ENCODE results near the gene AIFM3. TPM values are rescaled to one million over a fixed set of nuclear protein-coding genes. Genes with fewer than 3 reads are reported as not detected.

Gene AIFM3
- total and polyA plus RNA-seq, 2 donors (not counting 3 experiments of a cell fraction or from before 2014, with no cell fraction given): 0.15 TPM; not detected in 1

DNA sequence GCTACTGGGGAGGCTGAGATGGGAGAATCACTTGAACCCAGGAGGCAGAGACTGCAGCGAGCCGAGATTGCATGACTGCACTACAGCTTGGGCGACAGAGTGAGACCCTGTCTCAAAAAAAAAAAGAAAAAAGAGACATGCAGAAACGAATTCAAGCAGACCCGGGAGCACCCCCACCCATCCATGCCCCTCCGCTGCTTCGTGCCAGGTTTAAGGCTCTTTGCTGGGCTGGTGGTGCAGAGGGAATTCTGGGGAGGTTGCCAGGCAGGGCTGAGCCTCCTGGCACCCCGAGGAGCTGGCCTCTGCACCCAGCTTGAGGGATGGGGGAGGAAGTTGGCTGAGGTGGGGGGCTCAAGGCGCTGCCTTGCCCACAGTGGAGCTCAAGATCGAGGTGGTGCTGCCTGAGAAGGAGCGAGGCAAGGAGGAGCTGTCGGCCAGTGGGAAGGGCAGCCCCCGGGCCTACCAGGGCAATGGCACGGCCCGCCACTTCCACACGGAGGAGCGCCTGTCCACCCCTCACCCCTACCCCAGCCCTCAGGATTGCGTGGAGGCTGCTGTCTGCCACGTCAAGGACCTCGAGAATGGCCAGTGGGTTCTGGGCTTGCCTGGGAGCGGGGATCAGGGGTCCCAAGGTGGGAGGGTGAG is 6.0 kb downstream of the AIFM3 start:
- Histone ChIP-seq H3K4me1 (ENCODE audit: control insufficient read depth, extremely low read depth, insufficient read depth, low read length) (peaks cover 2% of the 10 kb centered on the region), H3K27ac (ENCODE audit: insufficient read depth, low read depth, low read length) (no peak overlapping the region), H3K9me1 (replicated peaks; ENCODE audit: control insufficient read depth, extremely low read depth, insufficient read depth, low read length) (no peaks in the 10 kb centered on the region), H4K20me1 (replicated peaks; ENCODE audit: control insufficient read depth, extremely low read depth, insufficient read depth, low read length) (no peaks in the 10 kb centered on the region), H3K36me3 (ENCODE audit: control insufficient read depth in 2 of 2, extremely low read depth in 1 of 2, insufficient read depth in 2 of 2, low read length in 2 of 2) (no peaks in the 10 kb centered on the region), H2AFZ (ENCODE audit: low read depth, low read length) (no peak overlapping the region), H3K79me2 (ENCODE audit: control insufficient read depth, insufficient read depth, low read length) (no peaks in the 10 kb centered on the region), H3K4me3 (replicated peaks in 1 of 3; ENCODE audit: insufficient read depth in 1 of 3, low read depth in 1 of 3, low read length in 3 of 3) (no peak overlapping the region), H3K9ac (replicated peaks; ENCODE audit: extremely low read depth, insufficient read depth, low read length) (no peak overlapping the region), H3K9me3 (replicated peaks; ENCODE audit: control insufficient read depth, insufficient read depth, low read length) (no peaks in the 10 kb centered on the region), H3K4me2 (ENCODE audit: insufficient read depth, low read length) (no peak overlapping the region), H3K27me3 (ENCODE audit: control insufficient read depth in 2 of 2, insufficient read depth in 2 of 2, low read length in 2 of 2) (no peaks in the 10 kb centered on the region)
- TF ChIP-seq EZH2 (IDR thresholded peaks at IDR 0.05; ENCODE audit: borderline replicate concordance, low read depth, low read length, severe bottlenecking) (no peak), POLR2A (IDR thresholded peaks at IDR 0.05; ENCODE audit: low read depth, low read length) (no peak), POLR2AphosphoS5 (IDR thresholded peaks at IDR 0.05; ENCODE audit: insufficient read depth, low read depth, low read length) (no peak), JUN (IDR thresholded peaks at IDR 0.05; ENCODE audit: borderline replicate concordance, insufficient read depth, insufficient read length, low read depth) (no peak)
- TF ChIP-seq, protein P1, sequence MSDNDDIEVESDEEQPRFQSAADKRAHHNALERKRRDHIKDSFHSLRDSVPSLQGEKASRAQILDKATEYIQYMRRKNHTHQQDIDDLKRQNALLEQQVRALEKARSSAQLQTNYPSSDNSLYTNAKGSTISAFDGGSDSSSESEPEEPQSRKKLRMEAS (IDR thresholded peaks at IDR 0.05; ENCODE audit: insufficient read depth, insufficient read length): no peak
- TF ChIP-seq, protein P2, sequence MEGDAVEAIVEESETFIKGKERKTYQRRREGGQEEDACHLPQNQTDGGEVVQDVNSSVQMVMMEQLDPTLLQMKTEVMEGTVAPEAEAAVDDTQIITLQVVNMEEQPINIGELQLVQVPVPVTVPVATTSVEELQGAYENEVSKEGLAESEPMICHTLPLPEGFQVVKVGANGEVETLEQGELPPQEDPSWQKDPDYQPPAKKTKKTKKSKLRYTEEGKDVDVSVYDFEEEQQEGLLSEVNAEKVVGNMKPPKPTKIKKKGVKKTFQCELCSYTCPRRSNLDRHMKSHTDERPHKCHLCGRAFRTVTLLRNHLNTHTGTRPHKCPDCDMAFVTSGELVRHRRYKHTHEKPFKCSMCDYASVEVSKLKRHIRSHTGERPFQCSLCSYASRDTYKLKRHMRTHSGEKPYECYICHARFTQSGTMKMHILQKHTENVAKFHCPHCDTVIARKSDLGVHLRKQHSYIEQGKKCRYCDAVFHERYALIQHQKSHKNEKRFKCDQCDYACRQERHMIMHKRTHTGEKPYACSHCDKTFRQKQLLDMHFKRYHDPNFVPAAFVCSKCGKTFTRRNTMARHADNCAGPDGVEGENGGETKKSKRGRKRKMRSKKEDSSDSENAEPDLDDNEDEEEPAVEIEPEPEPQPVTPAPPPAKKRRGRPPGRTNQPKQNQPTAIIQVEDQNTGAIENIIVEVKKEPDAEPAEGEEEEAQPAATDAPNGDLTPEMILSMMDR (IDR thresholded peaks at IDR 0.05; ENCODE audit: extremely low read depth in 1 of 2, insufficient read depth in 1 of 2, low read depth in 1 of 2, low read length in 2 of 2): no peak
- FAIRE-seq: no peak
- BruUV-seq (replicated peaks): no TSS peak
- ChIA-PET CTCF (interaction anchor here (1.3 to 2.8 kb wide), 4 partner anchors 9 to 88 kb away, joined by 4 to 13 read pairs (median 6); partner anchors contain the start of gene LZTR1), POLR2A (interaction anchor here (1.2 kb wide), 1 partner anchor 9 kb away, joined by 3 read pairs; the partner anchor contains the start of gene LZTR1)
- dilution Hi-C loops (cut with MboI; ENCODE audit: extremely low pct_ligation_motif_present, low sequenced_read_pairs) (no loop called here), intact Hi-C loops (cut with micrococcal nuclease) (no loop called here)
- DNase-seq (ENCODE audit: low read depth, low spot score): no peak

Measured in endothelial cell of umbilical vein (primary cell).